Fibroblast of peridontal ligament (primary cell): Measurements from ENCODE around the gene GSTM3.
"Not testable (repeated sequence)": the region's sequence is repeated elsewhere in the genome, so short reads cannot be mapped to it uniquely, and the experiment has no call there.

ENCODE experiments used
- DNase-seq: peaks from one replicate; pipeline ENCODE4 v3.0.0-alpha.2; 2010; ENCODE audit errors: extremely low read depth

GSTM3 gene

GRCh38 chr1:109697861-109698260 is 43.0 kb downstream of the GSTM3 start:
- DNase-seq, result not testable (repeated sequence)

GRCh38 chr1:109697066-109697465 is 43.8 kb downstream of the GSTM3 start:
- DNase-seq, result no peak

- DNase-seq, result not testable (repeated sequence)
Observed at GRCh38 chr1:109695138-109695537, 45.7 kb downstream of the GSTM3 start.

- not testable (repeated sequence) for DNase-seq
Observed at GRCh38 chr1:109694400-109694799, 46.4 kb downstream of the GSTM3 start.

GRCh38 chr1:109691759-109692158 is 49.1 kb downstream of the GSTM3 start:
- no peak for DNase-seq

- DNase-seq, result no peak
Observed at GRCh38 chr1:109689844-109690405, 50.9 kb downstream of the GSTM3 start.

GRCh38 chr1:109687641-109688499 is 53.0 kb downstream of the GSTM3 start, which contains the start of gene GSTM1:
Gene GSTM1, plus strand, starts transcription at chr1:109687817. Its CDS starts 57 bp downstream, at chr1:109687874.
- DNase-seq, result no peak

GRCh38 chr1:109687109-109687508 is 53.7 kb downstream of the GSTM3 start:
- not testable (repeated sequence) for DNase-seq

GRCh38 chr1:109685890-109686289 is 54.9 kb downstream of the GSTM3 start:
- DNase-seq, result not testable (repeated sequence)

GRCh38 chr1:109685399-109685798 is 55.4 kb downstream of the GSTM3 start:
- not testable (repeated sequence) for DNase-seq

- not testable (repeated sequence) for DNase-seq
Observed at GRCh38 chr1:109684777-109685176, 56.1 kb downstream of the GSTM3 start.
